ENCODE data around the gene PLCL1.
"Not testable (repeated sequence)": the region's sequence is repeated elsewhere in the genome, so short reads cannot be mapped to it uniquely, and the experiment has no call there.

The PLCL1 gene

GRCh38 chr2:198017068-198017467 is 212.7 kb downstream of the PLCL1 start:
- DNase-seq (ENCODE audit: low read depth in 1 of 2, low spot score in 1 of 2) = no peak
- Histone ChIP-seq H3K27ac (replicated peaks) (no peak overlapping the region), H3K4me3 (replicated peaks; ENCODE audit: insufficient read depth, low read length) (no peak overlapping the region), H3K27me3 (ENCODE audit: insufficient read depth, poor library complexity, severe bottlenecking) (no peaks in the 10 kb centered on the region)
- TF ChIP-seq SPI1 (IDR thresholded peaks at IDR 0.05; ENCODE audit: borderline replicate concordance, low read depth) (no peak), REST (IDR thresholded peaks at IDR 0.05; ENCODE audit: insufficient replicate concordance, low read depth) (no peak), CTCF (IDR thresholded peaks at IDR 0.05; ENCODE audit: insufficient read depth, low read length) (no peak), GABPA (IDR thresholded peaks at IDR 0.05; ENCODE audit: low read depth) (no peak), POLR2AphosphoS5 (IDR thresholded peaks at IDR 0.05; ENCODE audit: low read depth) (no peak)

- TF ChIP-seq SPI1 (IDR thresholded peaks at IDR 0.05; ENCODE audit: borderline replicate concordance, low read depth) (no peak), CTCF (IDR thresholded peaks at IDR 0.05; ENCODE audit: insufficient read depth, low read length) (no peak), REST (IDR thresholded peaks at IDR 0.05; ENCODE audit: insufficient replicate concordance, low read depth) (no peak), POLR2AphosphoS5 (IDR thresholded peaks at IDR 0.05; ENCODE audit: low read depth) (no peak), GABPA (IDR thresholded peaks at IDR 0.05; ENCODE audit: low read depth) (no peak)
- no peak overlapping the region for H3K4me3 ChIP-seq (replicated peaks; ENCODE audit: insufficient read depth, low read length)
- no peak overlapping the region for H3K27ac ChIP-seq (replicated peaks)
- no peak for DNase-seq (ENCODE audit: low read depth in 1 of 2, low spot score in 1 of 2)
- no peaks in the 10 kb centered on the region for H3K27me3 ChIP-seq (ENCODE audit: insufficient read depth, poor library complexity, severe bottlenecking)
Observed at GRCh38 chr2:198028955-198029354, 224.6 kb downstream of the PLCL1 start.

GRCh38 chr2:198029576-198029975 is 225.2 kb downstream of the PLCL1 start:
- not testable (repeated sequence) for DNase-seq (ENCODE audit: low read depth in 1 of 2, low spot score in 1 of 2); H3K4me3 ChIP-seq (replicated peaks; ENCODE audit: insufficient read depth, low read length); H3K27me3 ChIP-seq (ENCODE audit: insufficient read depth, poor library complexity, severe bottlenecking); H3K27ac ChIP-seq (replicated peaks)

- no peak for DNase-seq (ENCODE audit: low read depth in 1 of 2, low spot score in 1 of 2)
- no peak for TF ChIP-seq GABPA (IDR thresholded peaks at IDR 0.05; ENCODE audit: low read depth)
- TF ChIP-seq CTCF (IDR thresholded peaks at IDR 0.05; ENCODE audit: insufficient read depth, low read length) = no peak
- no peak for TF ChIP-seq REST (IDR thresholded peaks at IDR 0.05; ENCODE audit: insufficient replicate concordance, low read depth)
- no peak for TF ChIP-seq POLR2AphosphoS5 (IDR thresholded peaks at IDR 0.05; ENCODE audit: low read depth)
- no peak for TF ChIP-seq SPI1 (IDR thresholded peaks at IDR 0.05; ENCODE audit: borderline replicate concordance, low read depth)
Observed at GRCh38 chr2:198033626-198034025, 229.2 kb downstream of the PLCL1 start.

More at GRCh38 chr2:198033626-198034025, 229.2 kb downstream of the PLCL1 start:
- peaks cover 2% of the 10 kb centered on the region for H3K27me3 ChIP-seq (ENCODE audit: insufficient read depth, poor library complexity, severe bottlenecking)
- H3K27ac ChIP-seq (replicated peaks) = no peak overlapping the region
- no peak overlapping the region for H3K4me3 ChIP-seq (replicated peaks; ENCODE audit: insufficient read depth, low read length)

All from HL-60 (cell line).